ENCODE measurements around the gene APOBEC3F.
"Not testable (repeated sequence)": the region's sequence is repeated elsewhere in the genome, so short reads cannot be mapped to it uniquely, and the experiment has no call there.

APOBEC3F gene

DNA sequence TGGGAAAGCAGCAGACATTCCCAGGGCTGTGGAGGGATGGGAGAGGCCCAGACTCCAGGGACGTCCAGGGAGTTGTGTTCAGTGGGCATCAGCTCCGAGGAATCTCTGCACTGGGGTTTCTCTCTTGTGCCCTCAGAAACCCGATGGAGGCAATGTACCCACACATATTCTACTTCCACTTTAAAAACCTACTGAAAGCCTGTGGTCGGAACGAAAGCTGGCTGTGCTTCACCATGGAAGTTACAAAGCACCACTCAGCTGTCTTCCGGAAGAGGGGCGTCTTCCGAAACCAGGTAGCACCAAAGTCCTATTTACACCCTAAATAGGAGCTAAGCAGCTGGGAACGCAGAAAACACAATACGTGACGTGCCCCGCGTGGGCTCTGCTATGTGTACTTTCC, 11.4 kb upstream of the APOBEC3F start:
- Histone ChIP-seq H3K4me3 (ENCODE audit: low read length) (no peak overlapping the region), H3K27me3 (ENCODE audit: insufficient read depth, low read length) (no peaks in the 10 kb centered on the region), H3K4me1 (ENCODE audit: insufficient read depth, low read length) (peaks cover 7% of the 10 kb centered on the region; the same call in 1 of the 2 replicates), H3K9ac (ENCODE audit: low read depth, low read length) (no peak overlapping the region), H3K9me3 (ENCODE audit: insufficient read depth, low read depth, low read length) (no peaks in the 10 kb centered on the region), H3K36me3 (ENCODE audit: insufficient read depth, low read depth, low read length) (peaks cover 3% of the 10 kb centered on the region; the same call in 1 of the 2 replicates), H3K27ac (ENCODE audit: low read length) (no peak overlapping the region)

DNA sequence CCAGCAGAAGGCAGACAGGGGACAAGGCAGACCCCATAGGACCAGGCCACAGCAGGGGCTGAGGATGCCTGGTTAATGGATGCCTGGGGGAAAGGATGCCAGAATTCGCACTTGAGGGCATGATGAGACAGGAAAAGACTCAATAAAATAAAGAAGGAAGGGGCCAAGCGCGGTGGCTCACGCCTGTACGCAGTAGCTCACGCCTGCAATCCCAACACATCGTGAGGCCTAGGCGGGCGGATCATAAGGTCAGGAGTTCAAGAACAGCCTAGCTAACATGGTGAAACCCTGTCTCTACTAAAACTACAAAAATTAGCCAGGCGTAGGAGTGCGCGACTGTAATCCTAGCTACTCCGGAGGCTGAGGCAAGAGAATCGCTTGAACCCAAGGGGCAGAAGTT, 10.0 kb upstream of the APOBEC3F start:
- no peaks in the 10 kb centered on the region for H3K36me3 ChIP-seq (ENCODE audit: insufficient read depth, low read depth, low read length)
- H3K27ac ChIP-seq (ENCODE audit: low read length) = no peak overlapping the region
- H3K27me3 ChIP-seq (ENCODE audit: insufficient read depth, low read length) = no peaks in the 10 kb centered on the region
- H3K9ac ChIP-seq (ENCODE audit: low read depth, low read length) = no peak overlapping the region
- no peaks in the 10 kb centered on the region for H3K9me3 ChIP-seq (ENCODE audit: insufficient read depth, low read depth, low read length)
- no peak overlapping the region for H3K4me3 ChIP-seq (ENCODE audit: low read length)
- H3K4me1 ChIP-seq (ENCODE audit: insufficient read depth, low read length) = peaks cover 7% of the 10 kb centered on the region; the same call in 1 of the 2 replicates

DNA sequence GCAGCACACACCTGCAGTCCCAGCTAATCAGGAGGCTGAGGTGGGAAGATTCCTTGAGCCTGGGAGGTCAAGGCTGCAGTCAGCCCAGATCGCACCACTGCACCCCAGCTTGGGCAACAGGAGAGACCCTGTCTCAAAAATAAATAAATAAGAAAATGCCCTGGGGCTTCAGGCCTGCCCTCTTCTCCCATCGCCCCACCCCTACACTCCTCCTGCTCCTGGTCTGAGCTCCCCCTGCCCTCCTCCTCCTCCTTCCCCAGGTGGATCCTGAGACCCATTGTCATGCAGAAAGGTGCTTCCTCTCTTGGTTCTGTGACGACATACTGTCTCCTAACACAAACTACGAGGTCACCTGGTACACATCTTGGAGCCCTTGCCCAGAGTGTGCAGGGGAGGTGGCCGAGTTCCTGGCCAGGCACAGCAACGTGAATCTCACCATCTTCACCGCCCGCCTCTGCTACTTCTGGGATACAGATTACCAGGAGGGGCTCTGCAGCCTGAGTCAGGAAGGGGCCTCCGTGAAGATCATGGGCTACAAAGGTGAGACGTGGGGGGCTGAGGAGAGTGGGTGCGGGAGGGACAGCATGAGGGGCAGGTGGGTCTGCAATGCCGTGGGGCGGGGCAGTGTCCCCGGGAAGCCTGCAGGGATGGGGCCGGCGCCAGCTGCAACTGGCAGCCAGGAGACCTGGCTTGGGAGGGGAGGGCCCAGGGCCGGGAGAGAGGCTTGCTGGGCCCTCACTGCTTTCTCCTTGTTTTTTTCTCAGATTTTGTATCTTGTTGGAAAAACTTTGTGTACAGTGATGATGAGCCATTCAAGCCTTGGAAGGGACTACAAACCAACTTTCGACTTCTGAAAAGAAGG, 9.0 kb upstream of the APOBEC3F start:
- H3K4me3 ChIP-seq (ENCODE audit: low read length) = peak overlapping the region; percentile 50; the same call in 1 of the 2 replicates
- not testable (repeated sequence) for H3K36me3 ChIP-seq (ENCODE audit: insufficient read depth, low read depth, low read length); H3K27ac ChIP-seq (ENCODE audit: low read length); H3K4me1 ChIP-seq (ENCODE audit: insufficient read depth, low read length); H3K9me3 ChIP-seq (ENCODE audit: insufficient read depth, low read depth, low read length); H3K27me3 ChIP-seq (ENCODE audit: insufficient read depth, low read length)
- H3K9ac ChIP-seq (ENCODE audit: low read depth, low read length) = peak overlapping the region; percentile 57; the same call in 1 of the 2 replicates

DNA sequence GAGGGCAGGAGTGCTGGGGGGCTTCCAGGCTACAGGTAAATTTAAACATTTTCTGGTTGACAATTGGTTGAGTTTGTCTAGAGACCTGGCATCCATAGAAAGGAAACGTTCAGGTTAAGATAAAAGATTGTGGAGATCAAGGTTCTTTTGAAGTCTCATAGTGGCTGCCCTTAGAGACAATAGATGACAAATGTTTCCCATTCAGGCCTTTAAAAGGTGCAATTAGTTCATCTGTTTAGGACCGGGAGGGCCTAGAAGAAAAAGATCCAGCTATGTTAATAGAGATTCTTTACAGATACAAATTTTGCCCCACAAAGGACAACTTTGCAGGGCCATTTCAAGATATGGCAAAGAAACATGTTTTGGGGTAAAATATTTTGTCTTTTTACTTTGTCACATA, 3.6 kb upstream of the APOBEC3F start:
- not testable (repeated sequence) for H3K4me3 ChIP-seq (ENCODE audit: low read length); H3K36me3 ChIP-seq (ENCODE audit: insufficient read depth, low read depth, low read length); H3K27me3 ChIP-seq (ENCODE audit: insufficient read depth, low read length); H3K9ac ChIP-seq (ENCODE audit: low read depth, low read length); H3K27ac ChIP-seq (ENCODE audit: low read length); H3K9me3 ChIP-seq (ENCODE audit: insufficient read depth, low read depth, low read length)
- H3K4me1 ChIP-seq (ENCODE audit: insufficient read depth, low read length) = peaks cover 14% of the 10 kb centered on the region; the same call in 1 of the 2 replicates

DNA sequence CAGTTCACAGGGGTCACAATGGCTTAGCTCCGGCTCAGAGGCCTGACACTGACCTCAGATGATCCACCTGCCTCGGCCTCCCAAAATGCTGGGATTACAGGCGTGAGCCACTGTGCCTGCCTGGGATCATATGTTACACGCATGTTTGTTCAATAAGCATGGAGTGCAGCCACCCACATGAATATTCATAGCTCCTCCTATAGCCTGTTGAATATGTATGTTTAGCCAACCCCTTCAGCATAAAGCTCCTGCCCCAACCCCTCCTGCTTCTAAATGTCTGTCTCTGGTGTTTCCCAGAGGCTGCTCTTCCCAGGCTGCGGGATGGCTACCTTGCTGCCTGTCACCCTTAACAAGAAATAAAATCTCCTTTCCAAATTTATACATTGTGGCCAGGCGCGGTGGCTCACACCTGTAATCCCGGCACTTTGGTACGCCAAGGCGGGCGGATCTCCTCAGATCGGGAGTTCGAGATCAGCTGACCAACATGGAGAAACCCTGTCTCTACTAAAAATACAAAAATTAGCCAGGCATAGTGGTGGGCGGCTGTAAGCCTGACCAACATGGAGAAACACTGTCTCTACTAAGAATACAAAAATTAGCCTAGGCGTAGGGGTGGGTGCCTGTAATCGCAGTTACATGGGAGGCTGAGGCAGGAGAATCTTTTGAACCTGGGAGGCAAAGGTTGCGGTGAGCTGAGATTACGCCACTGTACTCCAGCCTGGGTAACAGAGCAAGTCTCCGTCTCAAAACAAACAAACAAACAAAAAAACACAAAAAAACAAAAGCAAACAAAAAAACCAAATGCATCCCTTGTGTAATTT, 1.1 kb upstream of the APOBEC3F start:
- peak overlapping the region; percentile 57 for H3K4me3 ChIP-seq (ENCODE audit: low read length)
- H3K27me3 ChIP-seq (ENCODE audit: insufficient read depth, low read length) = no peaks in the 10 kb centered on the region
- H3K9ac ChIP-seq (ENCODE audit: low read depth, low read length) = peak overlapping the region; percentile 53; the same call in 1 of the 2 replicates
- no peak overlapping the region for H3K27ac ChIP-seq (ENCODE audit: low read length)
- H3K36me3 ChIP-seq (ENCODE audit: insufficient read depth, low read depth, low read length) = no peaks in the 10 kb centered on the region
- H3K9me3 ChIP-seq (ENCODE audit: insufficient read depth, low read depth, low read length) = no peaks in the 10 kb centered on the region
- H3K4me1 ChIP-seq (ENCODE audit: insufficient read depth, low read length) = peaks cover 10% of the 10 kb centered on the region; the same call in 1 of the 2 replicates

DNA sequence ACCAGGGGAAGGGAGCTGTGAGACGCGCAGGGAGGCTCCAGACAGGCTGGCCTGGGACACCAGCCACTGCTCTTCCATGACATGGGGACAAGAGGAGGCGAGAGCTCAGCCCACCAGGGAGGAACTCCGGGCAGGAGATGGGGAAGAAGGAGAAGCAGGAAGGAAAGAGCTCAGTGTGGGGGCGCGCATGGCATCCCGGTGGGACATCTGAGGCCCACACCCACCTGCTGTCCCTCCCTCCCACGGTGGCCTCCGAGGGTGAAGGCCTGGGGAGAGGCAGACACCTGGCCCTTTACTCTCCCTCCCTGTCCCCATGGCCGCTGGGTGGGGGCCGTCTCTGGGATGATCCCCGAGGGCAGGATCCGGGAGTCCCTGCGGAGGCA, 518 bp upstream of the APOBEC3F start:
- not testable (repeated sequence) for H3K9me3 ChIP-seq (ENCODE audit: insufficient read depth, low read depth, low read length); H3K36me3 ChIP-seq (ENCODE audit: insufficient read depth, low read depth, low read length); H3K27me3 ChIP-seq (ENCODE audit: insufficient read depth, low read length); H3K27ac ChIP-seq (ENCODE audit: low read length)
- H3K4me3 ChIP-seq (ENCODE audit: low read length) = peak overlapping the region; percentile 57
- H3K4me1 ChIP-seq (ENCODE audit: insufficient read depth, low read length) = peaks cover 10% of the 10 kb centered on the region; the same call in 1 of the 2 replicates
- peak overlapping the region; percentile 53; the same call in 1 of the 2 replicates for H3K9ac ChIP-seq (ENCODE audit: low read depth, low read length)

DNA sequence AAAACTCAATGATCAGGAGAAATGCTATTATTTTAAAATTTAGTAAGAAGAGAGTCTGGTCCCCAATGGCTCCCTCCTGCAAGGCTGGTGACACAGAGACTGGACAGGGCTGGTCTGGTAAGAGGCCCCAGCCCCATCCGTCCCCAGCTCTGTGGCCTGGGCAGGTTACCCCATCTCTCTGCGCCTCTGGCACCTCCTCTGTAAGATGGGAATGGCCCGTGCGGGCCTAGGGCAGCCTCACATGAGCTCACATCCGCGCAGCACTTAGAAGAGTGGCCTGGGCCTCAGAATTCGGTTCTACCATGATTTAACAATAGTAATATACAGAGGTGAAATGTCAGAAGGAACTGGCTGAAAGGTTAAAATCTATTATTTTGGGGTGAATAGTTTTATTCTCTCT, 1.2 kb downstream of the APOBEC3F start:
- Histone ChIP-seq H3K36me3 (ENCODE audit: insufficient read depth, low read depth, low read length) (no peaks in the 10 kb centered on the region), H3K9me3 (ENCODE audit: insufficient read depth, low read depth, low read length) (no peaks in the 10 kb centered on the region), H3K27me3 (ENCODE audit: insufficient read depth, low read length) (no peaks in the 10 kb centered on the region), H3K4me3 (ENCODE audit: low read length) (no peak overlapping the region), H3K27ac (ENCODE audit: low read length) (no peak overlapping the region), H3K4me1 (ENCODE audit: insufficient read depth, low read length) (peaks cover 10% of the 10 kb centered on the region; the same call in 1 of the 2 replicates), H3K9ac (ENCODE audit: low read depth, low read length) (no peak overlapping the region)

DNA sequence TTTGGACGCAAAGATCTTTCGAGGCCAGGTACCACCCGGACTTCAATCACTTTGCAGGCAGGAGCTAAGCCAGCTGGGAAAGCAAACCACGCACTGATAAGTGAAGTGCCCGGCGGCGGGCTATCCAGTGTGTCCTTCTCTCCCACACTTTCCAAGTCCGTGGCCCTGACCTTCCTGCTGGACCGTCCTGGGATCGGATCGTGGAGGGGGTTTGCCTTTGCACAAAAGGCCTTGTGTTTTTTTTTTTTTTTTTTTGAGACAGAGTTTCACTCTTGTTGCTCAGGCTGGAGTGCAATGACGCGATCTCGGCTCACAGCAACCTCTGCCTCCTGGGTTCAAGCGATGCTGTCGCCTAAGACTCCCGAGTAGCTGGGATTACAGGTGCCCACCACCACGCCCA, 2.4 kb downstream of the APOBEC3F start:
- H3K9ac ChIP-seq (ENCODE audit: low read depth, low read length); H3K27ac ChIP-seq (ENCODE audit: low read length); H3K9me3 ChIP-seq (ENCODE audit: insufficient read depth, low read depth, low read length); H3K27me3 ChIP-seq (ENCODE audit: insufficient read depth, low read length); H3K36me3 ChIP-seq (ENCODE audit: insufficient read depth, low read depth, low read length); H3K4me3 ChIP-seq (ENCODE audit: low read length): not testable (repeated sequence)
- peaks cover 10% of the 10 kb centered on the region; the same call in 1 of the 2 replicates for H3K4me1 ChIP-seq (ENCODE audit: insufficient read depth, low read length)

DNA sequence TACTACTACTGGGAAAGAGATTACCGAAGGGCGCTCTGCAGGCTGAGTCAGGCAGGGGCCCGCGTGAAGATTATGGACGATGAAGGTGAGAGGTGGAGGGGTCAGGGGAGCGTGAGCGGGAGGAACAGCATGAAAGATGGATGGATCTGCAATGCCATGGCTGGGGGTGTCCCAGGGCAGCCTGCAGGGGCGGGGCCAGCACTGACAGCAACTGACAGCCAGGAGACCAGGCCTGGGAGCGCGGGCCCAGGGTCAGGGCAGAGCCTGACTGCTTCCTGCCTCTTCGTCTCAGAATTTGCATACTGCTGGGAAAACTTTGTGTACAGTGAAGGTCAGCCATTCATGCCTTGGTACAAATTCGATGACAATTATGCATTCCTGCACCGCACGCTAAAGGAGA, 4.5 kb downstream of the APOBEC3F start:
- H3K4me3 ChIP-seq (ENCODE audit: low read length); H3K36me3 ChIP-seq (ENCODE audit: insufficient read depth, low read depth, low read length); H3K4me1 ChIP-seq (ENCODE audit: insufficient read depth, low read length); H3K9me3 ChIP-seq (ENCODE audit: insufficient read depth, low read depth, low read length); H3K27me3 ChIP-seq (ENCODE audit: insufficient read depth, low read length); H3K27ac ChIP-seq (ENCODE audit: low read length); H3K9ac ChIP-seq (ENCODE audit: low read depth, low read length): not testable (repeated sequence)

DNA sequence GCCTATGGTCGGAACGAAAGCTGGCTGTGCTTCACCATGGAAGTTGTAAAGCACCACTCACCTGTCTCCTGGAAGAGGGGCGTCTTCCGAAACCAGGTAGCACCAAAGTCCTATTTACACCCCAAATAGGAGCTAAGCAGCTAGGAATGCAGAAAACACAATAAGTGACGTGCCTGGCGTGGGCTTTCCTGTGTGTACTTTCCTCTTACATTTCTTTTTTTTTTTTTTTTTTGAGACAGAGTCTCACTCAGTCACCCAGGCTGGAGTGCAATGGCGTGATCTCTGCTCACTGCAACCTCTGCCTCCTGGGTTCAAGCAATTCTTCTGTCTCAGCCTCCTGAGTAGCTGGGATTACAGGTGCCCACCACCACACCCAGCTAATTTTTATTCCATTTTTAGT, 8.8 kb downstream of the APOBEC3F start:
- not testable (repeated sequence) for H3K4me3 ChIP-seq (ENCODE audit: low read length); H3K4me1 ChIP-seq (ENCODE audit: insufficient read depth, low read length); H3K27me3 ChIP-seq (ENCODE audit: insufficient read depth, low read length); H3K27ac ChIP-seq (ENCODE audit: low read length); H3K36me3 ChIP-seq (ENCODE audit: insufficient read depth, low read depth, low read length); H3K9ac ChIP-seq (ENCODE audit: low read depth, low read length); H3K9me3 ChIP-seq (ENCODE audit: insufficient read depth, low read depth, low read length)

DNA sequence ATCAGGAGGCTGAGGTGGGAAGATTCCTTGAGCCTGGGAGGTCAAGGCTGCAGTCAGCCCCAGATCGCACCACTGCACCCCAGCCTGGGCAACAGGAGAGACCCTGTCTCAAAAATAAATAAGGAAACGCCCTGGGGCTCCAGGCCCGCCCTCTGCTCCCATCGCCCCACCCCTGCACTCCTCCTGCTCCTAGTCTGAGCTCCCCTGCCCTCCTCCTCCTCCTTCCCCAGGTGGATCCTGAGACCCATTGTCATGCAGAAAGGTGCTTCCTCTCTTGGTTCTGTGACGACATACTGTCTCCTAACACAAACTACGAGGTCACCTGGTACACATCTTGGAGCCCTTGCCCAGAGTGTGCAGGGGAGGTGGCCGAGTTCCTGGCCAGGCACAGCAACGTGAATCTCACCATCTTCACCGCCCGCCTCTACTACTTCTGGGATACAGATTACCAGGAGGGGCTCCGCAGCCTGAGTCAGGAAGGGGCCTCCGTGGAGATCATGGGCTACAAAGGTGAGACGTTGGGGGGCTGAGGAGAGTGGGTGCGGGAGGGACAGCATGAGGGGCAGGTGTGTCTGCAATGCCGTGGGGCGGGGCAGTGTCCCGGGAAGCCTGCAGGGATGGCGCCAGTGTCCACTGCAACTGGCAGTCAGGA, 11.3 kb downstream of the APOBEC3F start:
- H3K36me3 ChIP-seq (ENCODE audit: insufficient read depth, low read depth, low read length); H3K9me3 ChIP-seq (ENCODE audit: insufficient read depth, low read depth, low read length); H3K4me3 ChIP-seq (ENCODE audit: low read length); H3K27ac ChIP-seq (ENCODE audit: low read length); H3K4me1 ChIP-seq (ENCODE audit: insufficient read depth, low read length); H3K27me3 ChIP-seq (ENCODE audit: insufficient read depth, low read length): not testable (repeated sequence)
- H3K9ac ChIP-seq (ENCODE audit: low read depth, low read length) = peak overlapping the region; percentile 12; the same call in 1 of the 2 replicates
